H1 (cell line): ENCODE data around the gene KRT84.

Experiments
- ATF2 ChIP-seq: IDR thresholded peaks from 2 replicates; pipeline ENCODE4 v1.6.1; 2012; ENCODE audit warnings: low read length, inconsistent platforms
- EGR1 ChIP-seq: IDR thresholded peaks from 2 replicates; pipeline ENCODE4 v1.6.1; 2011; ENCODE audit warnings: low read depth, low read length, borderline replicate concordance
- EP300 ChIP-seq, 2 experiments: IDR thresholded peaks; 1 replicate in 1 of 2; 2 replicates in 1 of 2; pipeline ENCODE4 v1.6.1; 2011 to 2012; ENCODE audit warnings: low read depth in 2 of 2, low read length in 2 of 2, mild to moderate bottlenecking in 2 of 2, borderline replicate concordance in 1 of 2, inconsistent platforms in 1 of 2, moderate library complexity in 1 of 2
- FOSL1 ChIP-seq: IDR thresholded peaks from 2 replicates; pipeline ENCODE4 v1.6.1; 2011; ENCODE audit warnings: mild to moderate bottlenecking, low read depth, low read length, moderate library complexity; ENCODE audit not compliant: insufficient read depth
- POLR2A ChIP-seq, 2 experiments: IDR thresholded peaks; 1 replicate in 1 of 2; 2 replicates in 1 of 2; pipeline ENCODE4 v1.6.1; 2011; ENCODE audit warnings: low read depth in 2 of 2, low read length in 2 of 2, mild to moderate bottlenecking in 2 of 2; ENCODE audit errors: control extremely low read depth in 1 of 2
- POLR2AphosphoS5 ChIP-seq: IDR thresholded peaks from 2 replicates; pipeline ENCODE4 v1.6.1; 2011; ENCODE audit warnings: low read depth, low read length
- RXRA ChIP-seq: IDR thresholded peaks from 2 replicates; pipeline ENCODE4 v1.6.1; 2011; ENCODE audit warnings: low read depth, mild to moderate bottlenecking, low read length, moderate library complexity; ENCODE audit not compliant: insufficient read depth
- SP1 ChIP-seq: IDR thresholded peaks from 2 replicates; pipeline ENCODE4 v1.6.1; 2011; ENCODE audit warnings: low read depth, low read length
- TEAD4 ChIP-seq: IDR thresholded peaks from 2 replicates; pipeline ENCODE4 v1.6.1; 2012; ENCODE audit warnings: low read depth, low read length, inconsistent platforms, mixed read lengths
- TF ChIP-seq, protein P1 (sequence below): IDR thresholded peaks from 2 replicates; pipeline ENCODE4 v1.6.1; 2012; ENCODE audit warnings: inconsistent platforms

DNA sequence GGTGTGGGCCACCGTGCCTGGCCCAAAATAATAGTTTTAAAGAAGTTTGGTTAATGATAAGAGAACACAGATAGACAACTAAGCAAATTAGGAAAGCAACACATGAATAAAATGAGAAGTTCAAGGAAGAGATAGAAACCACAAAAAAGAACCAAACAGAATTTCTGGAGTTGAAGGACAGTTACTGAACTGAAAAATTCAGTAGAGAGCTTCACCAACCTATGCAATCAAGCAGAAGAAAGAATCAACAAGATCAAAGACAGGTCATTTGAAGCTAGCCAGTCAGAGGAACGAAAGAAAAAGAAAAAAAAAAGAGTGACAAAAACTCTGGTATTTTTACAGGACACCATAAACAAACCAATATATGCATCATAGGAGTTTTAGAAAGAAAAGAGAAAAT, 48.8 kb downstream of the KRT84 start:
- no peak for TF ChIP-seq EP300 (IDR thresholded peaks at IDR 0.05; ENCODE audit: borderline replicate concordance in 1 of 2, low read depth in 2 of 2, low read length in 2 of 2)
- TF ChIP-seq POLR2A (IDR thresholded peaks at IDR 0.05; ENCODE audit: control extremely low read depth in 1 of 2, low read depth in 2 of 2, low read length in 2 of 2): no peak
- no peak for TF ChIP-seq POLR2AphosphoS5
- TF ChIP-seq, protein P1, sequence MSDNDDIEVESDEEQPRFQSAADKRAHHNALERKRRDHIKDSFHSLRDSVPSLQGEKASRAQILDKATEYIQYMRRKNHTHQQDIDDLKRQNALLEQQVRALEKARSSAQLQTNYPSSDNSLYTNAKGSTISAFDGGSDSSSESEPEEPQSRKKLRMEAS: no peak
- TF ChIP-seq ATF2: no peak
- TF ChIP-seq TEAD4: no peak
- no peak for TF ChIP-seq EGR1
- TF ChIP-seq SP1: no peak
- TF ChIP-seq RXRA: no peak
- no peak for TF ChIP-seq FOSL1
